SH-SY5Y (cell line): Measurements from ENCODE around the gene NAXD.

Experiments
- GATA2 ChIP-seq: IDR thresholded peaks from 2 replicates; pipeline ENCODE4 v1.6.1; 2011; ENCODE audit warnings: mild to moderate bottlenecking, low read depth, low read length
- GATA3 ChIP-seq: IDR thresholded peaks from 2 replicates; pipeline ENCODE4 v1.6.1; 2011; ENCODE audit warnings: low read depth, mild to moderate bottlenecking, low read length, moderate library complexity

DNA sequence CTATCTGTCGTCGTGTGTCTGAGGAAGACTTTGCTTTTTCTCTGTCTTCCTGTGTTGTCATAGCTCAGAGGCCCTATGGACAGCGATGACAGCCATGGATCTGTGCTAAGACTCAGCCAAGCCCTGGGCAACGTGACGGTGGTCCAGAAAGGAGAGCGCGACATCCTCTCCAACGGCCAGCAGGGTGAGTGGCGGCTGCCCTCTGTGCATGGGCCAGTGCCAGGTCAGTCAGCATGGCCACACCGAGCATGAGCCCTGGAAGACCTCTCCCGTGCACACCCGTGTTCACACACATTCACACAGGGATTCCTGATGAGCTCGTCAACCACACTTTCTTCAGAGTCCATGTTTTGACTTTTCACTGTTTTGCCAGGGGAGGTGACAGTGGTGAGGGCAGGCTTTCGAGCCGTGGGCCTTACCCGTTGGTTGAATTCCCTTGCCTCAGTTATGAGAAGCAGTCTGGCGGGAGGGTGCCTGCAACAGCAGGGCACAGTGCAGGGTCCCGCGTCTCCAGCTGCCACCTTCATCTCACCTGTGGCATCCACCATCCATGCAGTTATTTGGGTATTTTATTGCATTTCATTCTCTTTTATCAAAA lies 20.2 kb downstream of the NAXD start:
- TF ChIP-seq GATA3 (no peak), GATA2 (no peak)
